ENCODE results near the gene ALK.

The ALK gene

DNA sequence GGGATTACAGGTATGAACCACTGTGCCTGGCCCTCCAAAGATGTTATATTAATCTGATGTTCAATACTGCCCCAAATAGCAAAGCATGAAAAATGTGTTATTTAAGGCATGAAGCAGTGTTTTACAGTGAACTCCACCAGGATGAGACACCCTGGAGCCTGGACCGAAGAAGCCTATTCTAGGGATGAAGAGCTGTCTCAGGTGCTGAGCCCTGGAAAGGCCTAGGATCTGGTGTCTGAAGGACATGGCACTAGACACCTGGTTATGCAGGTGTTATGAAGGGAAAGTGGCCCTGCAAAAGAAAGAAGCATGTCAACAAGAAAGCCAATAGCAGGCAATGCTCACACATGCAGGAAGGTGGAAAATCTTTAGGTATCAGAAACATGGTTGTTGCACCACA, 431.8 kb downstream of the ALK start:
- H3K27ac ChIP-seq, result no peak overlapping the region
- no peak for TF ChIP-seq ZFX (IDR thresholded peaks at IDR 0.05)
- TF ChIP-seq, protein P1, sequence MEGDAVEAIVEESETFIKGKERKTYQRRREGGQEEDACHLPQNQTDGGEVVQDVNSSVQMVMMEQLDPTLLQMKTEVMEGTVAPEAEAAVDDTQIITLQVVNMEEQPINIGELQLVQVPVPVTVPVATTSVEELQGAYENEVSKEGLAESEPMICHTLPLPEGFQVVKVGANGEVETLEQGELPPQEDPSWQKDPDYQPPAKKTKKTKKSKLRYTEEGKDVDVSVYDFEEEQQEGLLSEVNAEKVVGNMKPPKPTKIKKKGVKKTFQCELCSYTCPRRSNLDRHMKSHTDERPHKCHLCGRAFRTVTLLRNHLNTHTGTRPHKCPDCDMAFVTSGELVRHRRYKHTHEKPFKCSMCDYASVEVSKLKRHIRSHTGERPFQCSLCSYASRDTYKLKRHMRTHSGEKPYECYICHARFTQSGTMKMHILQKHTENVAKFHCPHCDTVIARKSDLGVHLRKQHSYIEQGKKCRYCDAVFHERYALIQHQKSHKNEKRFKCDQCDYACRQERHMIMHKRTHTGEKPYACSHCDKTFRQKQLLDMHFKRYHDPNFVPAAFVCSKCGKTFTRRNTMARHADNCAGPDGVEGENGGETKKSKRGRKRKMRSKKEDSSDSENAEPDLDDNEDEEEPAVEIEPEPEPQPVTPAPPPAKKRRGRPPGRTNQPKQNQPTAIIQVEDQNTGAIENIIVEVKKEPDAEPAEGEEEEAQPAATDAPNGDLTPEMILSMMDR (conservative IDR thresholded peaks at IDR 0.05), result no peak

DNA sequence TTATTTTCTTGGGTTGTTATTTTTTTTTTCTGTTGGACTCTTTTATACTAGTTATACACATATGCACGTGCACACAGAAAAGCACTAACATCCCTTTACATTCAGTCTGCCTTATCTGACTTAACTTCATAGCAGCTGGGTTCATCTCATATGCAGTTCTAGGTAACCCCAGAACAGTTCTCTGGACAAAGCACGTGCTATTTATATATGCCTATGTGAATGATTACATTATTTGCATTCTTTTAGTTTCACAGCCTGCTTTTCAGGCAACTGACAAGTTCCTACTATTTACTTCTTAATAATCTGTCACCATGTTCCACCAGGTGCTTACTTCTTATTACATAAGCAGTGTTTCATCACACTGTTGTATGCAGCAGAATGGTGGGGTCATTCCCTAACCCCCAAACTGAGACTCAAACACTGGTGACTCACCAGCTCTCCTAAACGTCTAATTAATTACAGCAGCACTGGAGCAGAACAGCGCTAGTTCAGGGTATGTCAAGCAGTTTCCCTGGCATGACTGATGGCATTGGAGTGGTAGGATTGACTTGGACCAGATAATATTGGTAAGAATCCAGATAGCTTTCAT, 433.3 kb downstream of the ALK start:
- no peak overlapping the region for H3K27ac ChIP-seq
- TF ChIP-seq, protein P1 (conservative IDR thresholded peaks at IDR 0.05), result no peak

DNA sequence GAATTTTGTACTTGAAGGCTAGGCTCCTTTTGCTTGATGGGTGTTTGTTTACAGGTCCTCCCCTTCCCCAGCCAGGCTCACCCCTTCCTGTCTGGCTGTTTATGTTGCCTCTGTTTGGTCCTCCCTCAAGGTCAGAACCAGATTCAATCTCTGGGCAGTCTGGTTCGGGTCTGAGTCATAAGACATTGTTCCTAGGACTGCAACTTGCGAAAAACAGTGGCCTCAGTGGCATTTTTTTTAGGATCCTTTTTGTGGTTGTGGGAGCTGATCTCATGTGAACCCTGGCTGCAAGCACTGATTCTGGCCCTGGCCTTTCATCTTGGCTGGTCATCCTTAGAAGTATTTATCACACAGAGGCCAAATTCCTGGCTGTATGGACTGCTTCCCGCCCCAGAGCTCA, 435.8 kb downstream of the ALK start:
- no peak overlapping the region for H3K27ac ChIP-seq

DNA sequence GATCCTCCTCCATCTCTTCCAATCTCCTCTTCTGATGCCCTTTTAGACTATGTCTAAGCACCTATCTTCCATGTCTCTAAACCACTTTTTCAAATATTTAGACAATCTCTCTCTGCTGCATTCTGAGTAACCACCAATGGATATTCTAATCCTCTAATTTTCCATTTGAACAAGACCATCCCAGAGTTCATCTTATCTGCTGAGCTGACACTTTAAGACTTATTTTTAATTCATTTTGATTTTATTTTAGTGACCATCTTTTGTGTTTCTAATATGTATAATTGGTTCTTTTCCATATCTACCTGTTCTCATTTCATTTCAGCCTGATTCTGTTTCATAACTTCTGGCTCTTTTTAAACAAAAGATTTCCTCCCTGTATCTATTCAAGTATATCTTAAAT, 436.3 kb downstream of the ALK start:
- TF ChIP-seq, protein P1 (conservative IDR thresholded peaks at IDR 0.05), result no peak
- TF ChIP-seq ZFX (IDR thresholded peaks at IDR 0.05), result no peak

More for the DNA sequence above, 435.8 kb downstream of the ALK start:
- TF ChIP-seq, protein P1 (conservative IDR thresholded peaks at IDR 0.05), result no peak
- TF ChIP-seq ZFX (IDR thresholded peaks at IDR 0.05), result no peak

DNA sequence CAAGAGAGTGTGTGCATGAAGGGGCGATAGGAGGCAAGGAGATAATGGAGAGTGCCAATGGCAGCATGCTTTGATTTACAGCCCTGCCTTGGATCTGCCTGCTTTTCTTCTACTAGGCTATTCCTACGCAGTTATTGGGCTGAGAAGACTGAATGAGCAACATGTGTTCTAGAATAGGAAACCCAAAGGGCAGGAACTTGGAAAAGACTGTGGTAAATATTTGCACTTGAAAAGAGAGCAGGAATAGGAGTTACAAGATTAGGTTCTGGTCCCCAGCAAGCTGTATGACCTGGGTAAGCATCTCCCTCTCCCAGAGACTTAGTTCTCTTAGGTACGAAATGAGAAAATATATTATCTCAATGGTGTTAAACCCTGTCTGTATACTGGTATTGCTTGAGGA, 438.5 kb downstream of the ALK start:
- TF ChIP-seq, protein P1 (conservative IDR thresholded peaks at IDR 0.05), result no peak
- no peak for TF ChIP-seq ZFX (IDR thresholded peaks at IDR 0.05)
- H3K27ac ChIP-seq, result no peak overlapping the region

More for the DNA sequence above, 436.3 kb downstream of the ALK start:
- H3K27ac ChIP-seq, result no peak overlapping the region

DNA sequence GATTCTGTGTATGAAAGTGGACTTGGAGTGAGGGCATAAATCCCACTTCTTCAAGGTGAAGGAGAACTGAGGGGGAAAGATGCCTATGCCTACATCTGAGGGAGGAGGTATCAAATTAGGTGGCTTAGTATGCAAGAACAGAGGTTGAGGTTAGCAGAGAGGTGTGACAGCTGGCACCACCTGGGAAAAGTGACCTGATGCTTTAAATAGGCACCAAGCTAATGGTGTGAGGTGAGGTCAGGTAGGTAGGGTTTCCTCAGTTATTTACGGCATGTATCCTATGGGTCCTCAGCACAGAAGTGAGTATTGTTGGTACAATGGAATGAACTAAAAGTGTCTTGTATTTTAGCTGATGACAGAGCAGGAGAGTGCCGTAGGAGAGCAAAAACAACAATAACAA, 439.0 kb downstream of the ALK start:
- no peak overlapping the region for H3K27ac ChIP-seq
- TF ChIP-seq, protein P1 (conservative IDR thresholded peaks at IDR 0.05), result no peak
- TF ChIP-seq ZFX (IDR thresholded peaks at IDR 0.05), result no peak

DNA sequence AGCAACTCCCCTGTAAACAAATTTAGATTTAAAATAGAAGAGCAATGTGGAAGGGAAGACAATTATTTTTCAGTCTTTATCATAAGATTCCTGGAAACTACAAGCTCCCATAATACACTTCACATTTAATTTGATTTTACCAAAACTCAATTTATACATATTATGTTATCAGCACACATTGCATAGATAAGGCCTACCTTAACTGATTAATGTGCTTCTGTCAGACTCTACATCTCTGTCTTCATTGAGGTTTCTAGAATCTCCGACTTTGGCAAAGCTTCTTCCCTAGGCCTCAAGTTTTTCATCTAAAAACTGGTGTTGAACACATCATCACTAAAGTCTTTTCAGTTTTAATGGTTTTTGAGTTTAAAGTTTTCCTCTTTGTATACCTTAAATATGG, 440.1 kb downstream of the ALK start:
- no peak overlapping the region for H3K27ac ChIP-seq
- TF ChIP-seq ZFX (IDR thresholded peaks at IDR 0.05), result no peak
- TF ChIP-seq, protein P1 (conservative IDR thresholded peaks at IDR 0.05), result no peak
